Kidney epithelial cell (primary cell): Measurements from ENCODE around the gene BTN2A1. TPM values are rescaled to one million over a fixed set of nuclear protein-coding genes. Genes with fewer than 3 reads are reported as not detected.

Experiments
- DNase-seq: peaks from one replicate; pipeline ENCODE4 v3.0.0-alpha.2; 2010; ENCODE audit warnings: low read depth
- H3K27me3 ChIP-seq: 2 replicates; pipeline ENCODE4 v1.6.0; 2011; ENCODE audit warnings: low read length; ENCODE audit not compliant: control insufficient read depth, insufficient read depth
- H3K36me3 ChIP-seq: 2 replicates; pipeline ENCODE4 v1.5.1; 2011; ENCODE audit warnings: low read length; ENCODE audit not compliant: control insufficient read depth, insufficient read depth
- H3K4me3 ChIP-seq: 2 replicates; pipeline ENCODE4 v1.5.1; 2011; ENCODE audit warnings: low read depth, mild to moderate bottlenecking, control low read depth, low read length
- total RNA-seq: library from RNA; depleted of rRNA; stranded (reverse); fragments of >200 nt; gene quantifications from 2 replicates; pipeline ENCODE4 v1.2.3, GENCODE V29; 2015
- TF ChIP-seq, protein P1 (sequence below): IDR thresholded peaks from 2 replicates; pipeline ENCODE4 v1.5.1; 2011; ENCODE audit warnings: mild to moderate bottlenecking, moderate library complexity, low read length, control low read depth, inconsistent platforms; ENCODE audit not compliant: insufficient read depth, poor library complexity, severe bottlenecking

The BTN2A1 gene
- total RNA-seq, 1 donor from 2014 or later = 17.5 TPM

DNA sequence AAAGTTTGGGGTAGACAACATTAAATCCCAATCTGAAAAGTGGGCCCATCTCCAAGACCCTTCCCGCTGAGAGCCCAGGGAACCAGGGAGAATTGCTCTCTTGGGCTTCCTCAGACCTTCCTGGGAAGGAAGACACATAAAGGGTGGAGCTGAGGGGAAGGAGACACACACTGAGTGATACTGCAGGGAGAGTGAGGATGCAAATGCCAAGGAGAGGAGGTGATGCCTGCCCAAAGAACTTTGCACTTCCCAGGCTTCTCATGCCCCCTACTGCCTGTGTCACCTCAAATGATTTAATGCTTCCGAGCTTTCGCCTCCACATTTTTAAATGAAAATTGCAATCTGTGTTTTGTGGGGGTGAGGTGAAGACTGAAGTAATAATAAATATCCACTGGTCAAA is 7.5 kb upstream of the BTN2A1 start:
- DNase-seq = no peak
- H3K36me3 ChIP-seq = no peaks in the 10 kb centered on the region
- TF ChIP-seq, protein P1, sequence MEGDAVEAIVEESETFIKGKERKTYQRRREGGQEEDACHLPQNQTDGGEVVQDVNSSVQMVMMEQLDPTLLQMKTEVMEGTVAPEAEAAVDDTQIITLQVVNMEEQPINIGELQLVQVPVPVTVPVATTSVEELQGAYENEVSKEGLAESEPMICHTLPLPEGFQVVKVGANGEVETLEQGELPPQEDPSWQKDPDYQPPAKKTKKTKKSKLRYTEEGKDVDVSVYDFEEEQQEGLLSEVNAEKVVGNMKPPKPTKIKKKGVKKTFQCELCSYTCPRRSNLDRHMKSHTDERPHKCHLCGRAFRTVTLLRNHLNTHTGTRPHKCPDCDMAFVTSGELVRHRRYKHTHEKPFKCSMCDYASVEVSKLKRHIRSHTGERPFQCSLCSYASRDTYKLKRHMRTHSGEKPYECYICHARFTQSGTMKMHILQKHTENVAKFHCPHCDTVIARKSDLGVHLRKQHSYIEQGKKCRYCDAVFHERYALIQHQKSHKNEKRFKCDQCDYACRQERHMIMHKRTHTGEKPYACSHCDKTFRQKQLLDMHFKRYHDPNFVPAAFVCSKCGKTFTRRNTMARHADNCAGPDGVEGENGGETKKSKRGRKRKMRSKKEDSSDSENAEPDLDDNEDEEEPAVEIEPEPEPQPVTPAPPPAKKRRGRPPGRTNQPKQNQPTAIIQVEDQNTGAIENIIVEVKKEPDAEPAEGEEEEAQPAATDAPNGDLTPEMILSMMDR = no peak
- no peaks in the 10 kb centered on the region for H3K27me3 ChIP-seq
- no peak overlapping the region for H3K4me3 ChIP-seq

DNA sequence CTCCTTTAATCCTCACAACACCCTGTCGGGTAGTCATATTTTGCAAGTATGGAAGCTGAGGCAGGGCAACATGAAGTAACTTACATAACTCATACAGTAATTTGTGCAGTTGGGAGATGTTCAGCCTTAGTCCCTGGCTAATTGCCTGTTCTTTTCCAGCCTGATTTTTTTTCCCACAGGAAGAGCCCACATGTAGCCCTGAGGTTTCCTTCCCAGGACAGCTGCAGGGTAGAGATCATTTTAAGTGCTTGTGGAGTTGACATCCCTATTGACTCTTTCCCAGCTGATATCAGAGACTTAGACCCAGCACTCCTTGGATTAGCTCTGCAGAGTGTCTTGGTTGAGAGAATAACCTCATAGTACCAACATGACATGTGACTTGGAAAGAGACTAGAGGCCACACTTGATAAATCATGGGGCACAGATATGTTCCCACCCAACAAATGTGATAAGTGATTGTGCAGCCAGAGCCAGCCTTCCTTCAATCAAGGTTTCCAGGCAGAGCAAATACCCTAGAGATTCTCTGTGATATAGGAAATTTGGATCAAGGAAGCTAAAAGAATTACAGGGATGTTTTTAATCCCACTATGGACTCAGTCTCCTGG is 5.0 kb upstream of the BTN2A1 start:
- no peak for DNase-seq
- no peaks in the 10 kb centered on the region for H3K27me3 ChIP-seq
- TF ChIP-seq, protein P1 = no peak
- H3K36me3 ChIP-seq = no peaks in the 10 kb centered on the region
- no peak overlapping the region for H3K4me3 ChIP-seq

DNA sequence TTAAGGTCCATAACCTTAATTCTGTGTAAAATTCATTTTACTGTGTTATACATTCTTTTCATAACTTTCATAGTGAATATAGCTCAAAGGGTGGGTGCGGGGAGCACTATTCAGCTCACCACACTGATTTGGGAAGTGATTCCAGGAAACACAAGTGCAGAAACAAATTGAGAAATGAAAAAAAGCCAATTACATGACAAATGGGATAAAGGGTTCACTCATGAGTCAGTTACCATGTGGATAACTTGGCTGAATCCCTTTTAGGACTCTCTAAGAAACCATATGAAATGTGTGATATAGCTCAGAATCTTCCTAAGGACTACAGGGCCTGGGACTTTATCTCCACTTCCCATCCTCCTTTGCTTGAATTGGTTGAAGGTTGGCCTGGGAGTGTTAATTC is 3.1 kb upstream of the BTN2A1 start:
- no peak overlapping the region for H3K4me3 ChIP-seq
- H3K27me3 ChIP-seq = no peaks in the 10 kb centered on the region
- DNase-seq = no peak
- TF ChIP-seq, protein P1 = no peak
- H3K36me3 ChIP-seq = no peaks in the 10 kb centered on the region

DNA sequence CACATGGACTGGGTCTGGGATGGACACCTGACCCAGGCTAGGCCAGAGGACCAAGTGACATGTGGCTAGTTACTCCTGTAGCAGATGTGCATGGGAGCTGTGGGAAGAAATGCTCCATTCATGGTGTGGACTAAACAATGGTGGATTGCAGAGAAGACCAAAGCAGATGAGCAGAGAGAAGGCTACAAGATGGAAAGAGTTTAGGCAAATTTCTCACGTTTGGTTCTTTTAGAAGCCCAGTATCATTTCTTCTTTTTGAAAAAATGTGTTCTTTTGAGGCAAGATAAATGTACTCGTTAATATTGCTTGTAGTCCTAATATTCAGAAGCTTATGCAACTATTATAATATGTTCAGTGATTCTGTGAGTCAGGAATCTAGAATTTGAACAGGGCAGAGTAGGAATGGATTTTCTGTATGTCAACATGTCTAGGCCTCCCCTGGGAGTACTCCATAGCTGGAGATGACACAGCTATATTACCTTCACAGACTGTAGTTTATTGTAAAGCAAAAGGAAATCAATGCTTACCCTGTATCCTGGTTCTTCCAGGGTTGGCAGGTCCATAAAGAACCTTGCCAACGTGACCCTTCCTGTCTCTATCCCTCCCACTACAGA is 2.3 kb upstream of the BTN2A1 start:
- DNase-seq = no peak
- Histone ChIP-seq H3K4me3 (no peak overlapping the region), H3K36me3 (no peaks in the 10 kb centered on the region), H3K27me3 (no peaks in the 10 kb centered on the region)
- TF ChIP-seq, protein P1 = no peak

DNA sequence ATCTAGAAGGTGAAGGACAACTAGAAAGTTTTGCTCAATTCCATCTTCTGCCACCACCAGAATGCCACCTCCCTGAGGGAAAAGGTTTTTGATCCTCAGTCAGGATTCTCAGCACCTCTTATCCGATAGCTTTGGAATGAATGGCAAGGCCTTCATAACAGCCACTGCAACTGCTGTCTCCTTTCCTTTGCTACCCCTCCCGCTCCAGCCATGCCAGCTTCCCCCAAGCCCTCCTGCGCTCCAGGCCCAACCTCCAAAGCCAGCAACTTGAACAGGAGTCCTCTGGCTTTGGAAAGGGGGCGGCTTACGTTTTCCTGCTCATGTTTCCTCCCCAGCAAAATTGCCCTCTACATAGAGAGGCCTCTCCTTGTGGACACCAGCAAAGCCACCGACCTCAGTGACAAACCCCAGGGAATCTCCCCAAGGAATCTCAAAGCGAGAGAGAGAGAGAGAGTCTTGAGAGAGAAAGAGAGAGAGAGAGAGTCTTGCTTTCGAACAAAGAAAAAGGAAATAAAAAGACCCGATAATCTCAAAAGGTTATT is 420 bp upstream of the BTN2A1 start:
- Histone ChIP-seq H3K4me3 (no peak overlapping the region), H3K36me3 (peaks cover 1% of the 10 kb centered on the region), H3K27me3 (no peaks in the 10 kb centered on the region)
- no peak for DNase-seq
- TF ChIP-seq, protein P1 = no peak
